HL-60 (cell line): ENCODE results near the gene TCL1B.

Experiments
- CTCF ChIP-seq: IDR thresholded peaks from one replicate; pipeline ENCODE4 v1.5.1; 2011; ENCODE audit warnings: low read length, control low read depth, inconsistent platforms; ENCODE audit not compliant: insufficient read depth
- GABPA ChIP-seq: IDR thresholded peaks from 2 replicates; pipeline ENCODE4 v1.6.1; 2012; ENCODE audit warnings: low read depth
- POLR2AphosphoS5 ChIP-seq: IDR thresholded peaks from 2 replicates; pipeline ENCODE4 v1.6.1; 2012; ENCODE audit warnings: low read depth
- SPI1 ChIP-seq: IDR thresholded peaks from 2 replicates; pipeline ENCODE4 v1.6.1; 2012; ENCODE audit warnings: low read depth, mild to moderate bottlenecking, borderline replicate concordance
- TF ChIP-seq, protein P1 (sequence below): IDR thresholded peaks from 2 replicates; pipeline ENCODE4 v1.6.1; 2012; ENCODE audit warnings: low read depth; ENCODE audit not compliant: insufficient replicate concordance

- TF ChIP-seq CTCF (no peak), GABPA (no peak), POLR2AphosphoS5 (no peak), SPI1 (no peak)
- TF ChIP-seq, protein P1, sequence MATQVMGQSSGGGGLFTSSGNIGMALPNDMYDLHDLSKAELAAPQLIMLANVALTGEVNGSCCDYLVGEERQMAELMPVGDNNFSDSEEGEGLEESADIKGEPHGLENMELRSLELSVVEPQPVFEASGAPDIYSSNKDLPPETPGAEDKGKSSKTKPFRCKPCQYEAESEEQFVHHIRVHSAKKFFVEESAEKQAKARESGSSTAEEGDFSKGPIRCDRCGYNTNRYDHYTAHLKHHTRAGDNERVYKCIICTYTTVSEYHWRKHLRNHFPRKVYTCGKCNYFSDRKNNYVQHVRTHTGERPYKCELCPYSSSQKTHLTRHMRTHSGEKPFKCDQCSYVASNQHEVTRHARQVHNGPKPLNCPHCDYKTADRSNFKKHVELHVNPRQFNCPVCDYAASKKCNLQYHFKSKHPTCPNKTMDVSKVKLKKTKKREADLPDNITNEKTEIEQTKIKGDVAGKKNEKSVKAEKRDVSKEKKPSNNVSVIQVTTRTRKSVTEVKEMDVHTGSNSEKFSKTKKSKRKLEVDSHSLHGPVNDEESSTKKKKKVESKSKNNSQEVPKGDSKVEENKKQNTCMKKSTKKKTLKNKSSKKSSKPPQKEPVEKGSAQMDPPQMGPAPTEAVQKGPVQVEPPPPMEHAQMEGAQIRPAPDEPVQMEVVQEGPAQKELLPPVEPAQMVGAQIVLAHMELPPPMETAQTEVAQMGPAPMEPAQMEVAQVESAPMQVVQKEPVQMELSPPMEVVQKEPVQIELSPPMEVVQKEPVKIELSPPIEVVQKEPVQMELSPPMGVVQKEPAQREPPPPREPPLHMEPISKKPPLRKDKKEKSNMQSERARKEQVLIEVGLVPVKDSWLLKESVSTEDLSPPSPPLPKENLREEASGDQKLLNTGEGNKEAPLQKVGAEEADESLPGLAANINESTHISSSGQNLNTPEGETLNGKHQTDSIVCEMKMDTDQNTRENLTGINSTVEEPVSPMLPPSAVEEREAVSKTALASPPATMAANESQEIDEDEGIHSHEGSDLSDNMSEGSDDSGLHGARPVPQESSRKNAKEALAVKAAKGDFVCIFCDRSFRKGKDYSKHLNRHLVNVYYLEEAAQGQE: no peak
These were observed 55.6 kb downstream of the TCL1B start for GRCh38 chr14:95741781-95742180.
